B cell (primary cell): ENCODE measurements around the gene HAPSTR1.

Experiments
- EZH2 ChIP-seq: IDR thresholded peaks from 2 replicates; pipeline ENCODE4 v1.6.1; 2012; ENCODE audit warnings: borderline replicate concordance, low read depth, mild to moderate bottlenecking, moderate library complexity, low read length; ENCODE audit not compliant: insufficient read depth, poor library complexity, severe bottlenecking
- TF ChIP-seq, protein P1 (sequence below): fragments of 200-600 bp; IDR thresholded peaks from one replicate; pipeline ENCODE4 v1.8.0; 2022; ENCODE audit warnings: antibody characterized with exemption, mild to moderate bottlenecking

DNA sequence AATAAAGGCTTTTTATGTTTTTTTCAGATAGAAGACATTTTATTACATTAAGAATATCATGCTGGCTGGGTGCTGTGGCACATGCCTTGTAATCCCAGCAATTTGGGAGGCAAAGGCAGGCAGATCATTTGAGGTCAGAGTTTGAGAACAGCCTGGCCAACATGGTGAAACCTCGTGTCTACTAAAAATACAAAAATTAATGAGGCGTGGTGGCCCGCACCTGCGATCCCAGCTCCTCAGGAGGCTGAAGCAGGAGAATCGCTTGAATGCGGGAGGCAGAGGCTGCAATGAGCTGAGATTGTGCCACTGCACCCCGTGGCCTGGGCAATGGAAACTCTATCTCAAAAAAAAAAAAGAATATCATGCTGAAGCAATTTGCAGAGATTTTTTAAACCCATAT lies 29.1 kb upstream of the HAPSTR1 start:
- TF ChIP-seq, protein P1, sequence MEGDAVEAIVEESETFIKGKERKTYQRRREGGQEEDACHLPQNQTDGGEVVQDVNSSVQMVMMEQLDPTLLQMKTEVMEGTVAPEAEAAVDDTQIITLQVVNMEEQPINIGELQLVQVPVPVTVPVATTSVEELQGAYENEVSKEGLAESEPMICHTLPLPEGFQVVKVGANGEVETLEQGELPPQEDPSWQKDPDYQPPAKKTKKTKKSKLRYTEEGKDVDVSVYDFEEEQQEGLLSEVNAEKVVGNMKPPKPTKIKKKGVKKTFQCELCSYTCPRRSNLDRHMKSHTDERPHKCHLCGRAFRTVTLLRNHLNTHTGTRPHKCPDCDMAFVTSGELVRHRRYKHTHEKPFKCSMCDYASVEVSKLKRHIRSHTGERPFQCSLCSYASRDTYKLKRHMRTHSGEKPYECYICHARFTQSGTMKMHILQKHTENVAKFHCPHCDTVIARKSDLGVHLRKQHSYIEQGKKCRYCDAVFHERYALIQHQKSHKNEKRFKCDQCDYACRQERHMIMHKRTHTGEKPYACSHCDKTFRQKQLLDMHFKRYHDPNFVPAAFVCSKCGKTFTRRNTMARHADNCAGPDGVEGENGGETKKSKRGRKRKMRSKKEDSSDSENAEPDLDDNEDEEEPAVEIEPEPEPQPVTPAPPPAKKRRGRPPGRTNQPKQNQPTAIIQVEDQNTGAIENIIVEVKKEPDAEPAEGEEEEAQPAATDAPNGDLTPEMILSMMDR: no peak
- TF ChIP-seq EZH2: no peak
